ENCODE measurements around the gene AGXT2.
A peak's percentile ranks its signal among the peaks of the same experiment; 100 is the strongest.
"Not testable (repeated sequence)": the region's sequence is repeated elsewhere in the genome, so short reads cannot be mapped to it uniquely, and the experiment has no call there.

AGXT2 gene

GRCh38 chr5:35050541-35051126, 2.9 kb upstream of the AGXT2 start:
- DNase-seq = no peak

GRCh38 chr5:35048910-35049309, 1.2 kb upstream of the AGXT2 start:
- DNase-seq = no peak

- DNase-seq = no peak
Observed at GRCh38 chr5:35046774-35047173, 975 bp downstream of the AGXT2 start.

- DNase-seq = no peak
Observed at GRCh38 chr5:35045280-35045679, 2.5 kb downstream of the AGXT2 start.

GRCh38 chr5:35044649-35045048, 3.1 kb downstream of the AGXT2 start:
- no peak for DNase-seq

GRCh38 chr5:35042781-35043180, 5.0 kb downstream of the AGXT2 start:
- no peak for DNase-seq

GRCh38 chr5:35041261-35041660, 6.5 kb downstream of the AGXT2 start:
- no peak for DNase-seq

GRCh38 chr5:35038891-35039290, 8.9 kb downstream of the AGXT2 start:
- no peak for DNase-seq

GRCh38 chr5:35036536-35036935, 11.2 kb downstream of the AGXT2 start:
- DNase-seq = no peak

GRCh38 chr5:35035929-35036328, 11.8 kb downstream of the AGXT2 start:
- DNase-seq = not testable (repeated sequence)

GRCh38 chr5:35035271-35035670, 12.5 kb downstream of the AGXT2 start:
- no peak for DNase-seq

GRCh38 chr5:35032356-35032755, 15.4 kb downstream of the AGXT2 start:
- DNase-seq = no peak

- no peak for DNase-seq
Observed at GRCh38 chr5:35031276-35031675, 16.5 kb downstream of the AGXT2 start.

- DNase-seq = no peak
Observed at GRCh38 chr5:35030426-35031100, 17.2 kb downstream of the AGXT2 start.

- no peak for DNase-seq
Observed at GRCh38 chr5:35029333-35029732, 18.4 kb downstream of the AGXT2 start.

- DNase-seq = no peak
Observed at GRCh38 chr5:35026941-35027340, 20.8 kb downstream of the AGXT2 start.

- DNase-seq = no peak
Observed at GRCh38 chr5:35026280-35026840, 21.4 kb downstream of the AGXT2 start.

GRCh38 chr5:35024911-35025510, 22.7 kb downstream of the AGXT2 start:
- no peak for DNase-seq

GRCh38 chr5:35023391-35024178, 24.2 kb downstream of the AGXT2 start:
- DNase-seq = no peak

- DNase-seq = peak; percentile 20
Observed at GRCh38 chr5:35016174-35017051, 31.3 kb downstream of the AGXT2 start.

- no peak for DNase-seq
Observed at GRCh38 chr5:35015063-35015462, 32.7 kb downstream of the AGXT2 start.

- DNase-seq = no peak
Observed at GRCh38 chr5:35012796-35013195, 35.0 kb downstream of the AGXT2 start.
